ENCODE results near the gene SLC25A39.

GRCh38 chr17:44360144-44360533 lies 35.5 kb upstream of the SLC25A39 start:
- TF ChIP-seq CTCF (conservative IDR thresholded peaks at IDR 0.05) (no peak), EZH2 (IDR thresholded peaks at IDR 0.05; ENCODE audit: low read depth) (no peak)

All from PC-9 (cell line).